GM12801 (cell line): Measurements from ENCODE around the gene TNRC6C.

Experiments
- CTCF ChIP-seq: IDR thresholded peaks from one replicate; pipeline ENCODE4 v1.5.1; 2011; ENCODE audit warnings: control low read depth; ENCODE audit not compliant: insufficient read length; ENCODE audit errors: extremely low read depth

The TNRC6C gene

GRCh38 chr17:78109489-78109761 is 150.9 kb downstream of the TNRC6C start:
- no peak for TF ChIP-seq CTCF

- TF ChIP-seq CTCF = no peak
These were observed 152.0 kb downstream of the TNRC6C start for GRCh38 chr17:78110363-78111015.

- no peak for TF ChIP-seq CTCF
These were observed 152.7 kb downstream of the TNRC6C start for GRCh38 chr17:78111016-78111726.

- TF ChIP-seq CTCF = no peak
These were observed 153.4 kb downstream of the TNRC6C start for GRCh38 chr17:78111727-78112517.

GRCh38 chr17:78112518-78113471 is 154.3 kb downstream of the TNRC6C start:
- TF ChIP-seq CTCF = no peak

GRCh38 chr17:78113804-78114785 is 155.6 kb downstream of the TNRC6C start:
- no peak for TF ChIP-seq CTCF
